ENCODE results near the gene NCAN. TPM values are rescaled to one million over a fixed set of nuclear protein-coding genes. Genes with fewer than 3 reads are reported as not detected.

The NCAN gene
- total and polyA plus RNA-seq, 9 of the 15 experiments (the other 6 are each of a cell fraction or from before 2014, with no cell fraction given) = 0.04 TPM; not detected in 8

DNA sequence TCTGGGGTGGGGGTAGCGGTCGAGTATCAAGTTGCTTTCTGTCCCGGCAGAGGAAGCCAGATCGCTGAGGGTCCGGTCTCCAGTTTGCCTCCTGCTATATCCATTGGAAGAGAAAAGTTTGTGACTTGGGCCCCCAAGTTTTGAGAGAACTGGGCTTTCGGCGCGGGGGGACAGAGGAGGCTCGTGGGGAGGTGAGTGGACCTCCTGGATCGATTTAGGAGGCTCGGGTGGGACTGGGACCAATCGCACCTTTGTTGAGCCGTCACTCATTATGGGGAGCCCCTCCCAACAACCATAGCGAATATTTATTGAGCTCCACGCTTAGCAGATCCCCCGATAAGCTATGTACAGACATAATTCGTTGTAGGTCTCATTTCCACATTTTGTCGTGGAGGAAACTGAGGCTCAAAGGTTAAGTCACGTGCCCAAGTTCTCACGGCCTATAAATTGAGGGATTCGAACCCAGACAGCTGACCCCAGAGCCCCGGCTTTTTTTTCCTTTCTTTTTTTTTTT is 18.8 kb upstream of the NCAN start:
- WGBS (ENCODE audit: insufficient coverage, low coverage, missing lambda C conversion rate) = 2% methylated on average over 18 of the region's 22 CpGs
- BruUV-seq (replicated peaks) = TSS peak; percentile 91
- ATAC-seq (peak; percentile 10), FAIRE-seq (no peak), DNase-seq (ENCODE audit: extremely low read depth in 1 of 4, low spot score in 3 of 4) (peak in 2 of 4 experiments; percentile 66 to 70)
- in situ Hi-C loops (cut with MboI) = no loop called here
- H3K36me3 ChIP-seq (ENCODE audit: control insufficient read depth, insufficient read depth, low read length) = peaks cover 44% of the 10 kb centered on the region; the same call in 2 of the 3 replicates
- H3K4me3 ChIP-seq = peak overlapping the region; percentile 86
- ChIA-PET CTCF (ENCODE audit: low intra/inter-chr PET ratio) (no interaction called here), POLR2A (interaction anchor here (0.5 to 1.5 kb wide), 9 partner anchors 8 to 288 kb away, joined by 3 to 8 read pairs (median 4); partner anchors contain the start of genes NR2C2AP and SUGP1)
- no peaks in the 10 kb centered on the region for H3K9me3 ChIP-seq (replicated peaks; ENCODE audit: control insufficient read depth, insufficient read depth, low read depth, low read length)
- peak overlapping the region; percentile 93 to 98 for H3K9ac ChIP-seq (ENCODE audit: insufficient read depth in 1 of 2, low read depth in 2 of 2, low read length in 2 of 2)
- H3K4me2 ChIP-seq (ENCODE audit: insufficient read depth, low read length) = peak overlapping the region; percentile 92
- peak overlapping the region; percentile 95 for H3K27ac ChIP-seq (ENCODE audit: extremely low read depth, low read depth, low read length)
- peak overlapping the region; percentile 96 for H2AFZ ChIP-seq (ENCODE audit: low read depth, low read length)
- intact Hi-C loops (cut with micrococcal nuclease) = loop anchor here (1.0 to 2.0 kb wide), 2 partner anchors 32 to 128 kb away; partner anchors contain the start of genes MAU2 and SUGP1
- no peaks in the 10 kb centered on the region; the same call in 1 of the 2 replicates for H4K20me1 ChIP-seq (replicated peaks; ENCODE audit: control insufficient read depth, insufficient read depth, low read length)
- peaks cover 40% of the 10 kb centered on the region for H3K79me2 ChIP-seq (ENCODE audit: control insufficient read depth, insufficient read depth, low read length)
- H3K9me1 ChIP-seq (ENCODE audit: control insufficient read depth, insufficient read depth, low read length) = no peaks in the 10 kb centered on the region
- H3K4me1 ChIP-seq (replicated peaks in 1 of 2; ENCODE audit: control insufficient read depth in 2 of 2, insufficient read depth in 2 of 2, low read length in 2 of 2) = peaks cover 7 to 20% of the 10 kb centered on the region in 2 experiments
- H3K27me3 ChIP-seq (ENCODE audit: control insufficient read depth in 2 of 2, insufficient read depth in 2 of 2, low read length in 2 of 2) = no peaks in the 10 kb centered on the region
- TF ChIP-seq POLR2A (conservative IDR thresholded peaks at IDR 0.05) (peak; percentile 59), DMBX1 (CRISPR knock-in tag; IDR thresholded peaks at IDR 0.05; ENCODE audit: borderline replicate concordance) (no peak), TFE3 (CRISPR knock-in tag; IDR thresholded peaks at IDR 0.05) (peak; percentile 81), ELF4 (CRISPR knock-in tag; IDR thresholded peaks at IDR 0.05) (no peak), TRIM24 (IDR thresholded peaks at IDR 0.05) (no peak), SIN3A (IDR thresholded peaks at IDR 0.05; ENCODE audit: borderline replicate concordance in 2 of 2, control insufficient read depth in 1 of 2, low read depth in 2 of 2, low read length in 2 of 2) (peak in 1 of 2 experiments; percentile 68; a peak in 2 of 4 replicates), SMARCE1 (IDR thresholded peaks at IDR 0.05) (0 out of 2 replicates have a peak, but pooled peaks have one; percentile 44), PATZ1 (CRISPR knock-in tag; IDR thresholded peaks at IDR 0.05; ENCODE audit: borderline replicate concordance) (no peak), HDAC6 (IDR thresholded peaks at IDR 0.05; ENCODE audit: low read depth, low read length) (no peak), EP400 (IDR thresholded peaks at IDR 0.05) (0 out of 2 replicates have a peak, but pooled peaks have one; percentile 15), GATA2 (CRISPR knock-in tag; IDR thresholded peaks at IDR 0.05) (peak; percentile 42; the same call in 1 of the 2 replicates), SIN3B (IDR thresholded peaks at IDR 0.05; ENCODE audit: low read depth) (peak; percentile 20; the same call in 1 of the 2 replicates), HCFC1 (IDR thresholded peaks at IDR 0.05; ENCODE audit: low read depth, low read length) (no peak)
- TF ChIP-seq, protein P1, sequence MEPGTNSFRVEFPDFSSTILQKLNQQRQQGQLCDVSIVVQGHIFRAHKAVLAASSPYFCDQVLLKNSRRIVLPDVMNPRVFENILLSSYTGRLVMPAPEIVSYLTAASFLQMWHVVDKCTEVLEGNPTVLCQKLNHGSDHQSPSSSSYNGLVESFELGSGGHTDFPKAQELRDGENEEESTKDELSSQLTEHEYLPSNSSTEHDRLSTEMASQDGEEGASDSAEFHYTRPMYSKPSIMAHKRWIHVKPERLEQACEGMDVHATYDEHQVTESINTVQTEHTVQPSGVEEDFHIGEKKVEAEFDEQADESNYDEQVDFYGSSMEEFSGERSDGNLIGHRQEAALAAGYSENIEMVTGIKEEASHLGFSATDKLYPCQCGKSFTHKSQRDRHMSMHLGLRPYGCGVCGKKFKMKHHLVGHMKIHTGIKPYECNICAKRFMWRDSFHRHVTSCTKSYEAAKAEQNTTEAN (CRISPR knock-in tag; IDR thresholded peaks at IDR 0.05) = no peak

Data from K562 (cell line).